ENCODE measurements around the gene SYNDIG1.

Gene SYNDIG1

GRCh38 chr20:24683676-24684075 lies 214.2 kb downstream of the SYNDIG1 start:
- H3K4me1 ChIP-seq (ENCODE audit: control insufficient read depth, insufficient read depth, low read depth, low read length) = peaks cover 14% of the 10 kb centered on the region
- no peak overlapping the region for H3K14ac ChIP-seq (ENCODE audit: low read length in 2 of 2)
- no peak overlapping the region for H2AK5ac ChIP-seq (ENCODE audit: low read length, severe bottlenecking)
- 90% methylated on average over 6 of the region's 7 CpGs for WGBS
- no peaks in the 10 kb centered on the region for H3K79me1 ChIP-seq (replicated peaks; ENCODE audit: low read length, poor library complexity, severe bottlenecking)
- H3K23ac ChIP-seq (ENCODE audit: low read length in 2 of 2) = no peak overlapping the region
- no peak overlapping the region for H2AFZ ChIP-seq (ENCODE audit: low read depth, low read length)
- H3K9me3 ChIP-seq (ENCODE audit: control insufficient read depth, low read length) = peaks cover 6% of the 10 kb centered on the region
- no peak for DNase-seq
- H3K27ac ChIP-seq (ENCODE audit: low read length, poor library complexity, severe bottlenecking) = no peak overlapping the region
- no peaks in the 10 kb centered on the region for H3K27me3 ChIP-seq (ENCODE audit: control insufficient read depth in 1 of 2, insufficient read depth in 1 of 2, low read length in 2 of 2)
- no peak overlapping the region for H3K4ac ChIP-seq (ENCODE audit: low read depth in 1 of 2, low read length in 2 of 2)
- H3K9ac ChIP-seq (ENCODE audit: low read length) = no peak overlapping the region
- no peak overlapping the region for H4K8ac ChIP-seq (ENCODE audit: low read length)
- no peak overlapping the region for H4K91ac ChIP-seq (ENCODE audit: low read length)
- no peaks in the 10 kb centered on the region for H3K36me3 ChIP-seq (ENCODE audit: control insufficient read depth in 1 of 2, insufficient read depth in 2 of 2, low read depth in 1 of 2, low read length in 2 of 2)
- H2BK12ac ChIP-seq (ENCODE audit: low read length in 2 of 2) = no peak overlapping the region
- no peak overlapping the region for H2BK15ac ChIP-seq (ENCODE audit: low read depth, poor library complexity, severe bottlenecking)
- no peak overlapping the region for H3K4me2 ChIP-seq (ENCODE audit: low read length, poor library complexity, severe bottlenecking)
- no peak overlapping the region for H3K4me3 ChIP-seq (ENCODE audit: insufficient read depth in 1 of 2, low read depth in 1 of 2, low read length in 2 of 2)
- no peak overlapping the region for H2BK5ac ChIP-seq (ENCODE audit: low read depth, low read length, poor library complexity, severe bottlenecking)
- H2BK120ac ChIP-seq (ENCODE audit: low read depth, low read length) = no peak overlapping the region
- no peak overlapping the region for H3K18ac ChIP-seq (ENCODE audit: low read depth in 1 of 2, low read length in 2 of 2)

DNA sequence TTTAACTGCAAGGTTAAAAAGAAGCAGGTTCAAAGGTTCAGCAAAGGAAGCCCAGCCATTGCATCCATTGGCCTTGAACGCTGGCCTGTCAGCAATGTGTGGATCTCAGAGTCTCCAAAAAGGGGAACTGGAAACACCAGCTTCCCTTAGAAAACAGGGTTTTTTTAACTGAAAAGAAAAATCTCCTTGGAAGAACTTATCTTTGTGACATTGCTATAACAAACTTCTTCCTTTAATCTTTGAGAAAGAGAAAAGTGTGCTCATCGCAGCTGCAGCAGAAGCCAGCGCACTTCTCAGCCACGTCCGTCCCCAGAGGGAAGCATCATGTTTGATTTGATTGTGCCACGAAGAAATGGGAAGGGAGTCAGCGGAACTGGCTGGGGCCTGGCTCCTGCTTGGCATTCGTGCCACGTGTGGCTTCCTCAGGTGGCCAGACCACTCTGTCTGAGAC lies 215.0 kb downstream of the SYNDIG1 start:
- no peak overlapping the region for H2BK12ac ChIP-seq (ENCODE audit: low read length in 2 of 2)
- H3K4ac ChIP-seq (ENCODE audit: low read depth in 1 of 2, low read length in 2 of 2) = no peak overlapping the region
- 87% methylated on average over 9 of the region's 9 CpGs for WGBS

DNA sequence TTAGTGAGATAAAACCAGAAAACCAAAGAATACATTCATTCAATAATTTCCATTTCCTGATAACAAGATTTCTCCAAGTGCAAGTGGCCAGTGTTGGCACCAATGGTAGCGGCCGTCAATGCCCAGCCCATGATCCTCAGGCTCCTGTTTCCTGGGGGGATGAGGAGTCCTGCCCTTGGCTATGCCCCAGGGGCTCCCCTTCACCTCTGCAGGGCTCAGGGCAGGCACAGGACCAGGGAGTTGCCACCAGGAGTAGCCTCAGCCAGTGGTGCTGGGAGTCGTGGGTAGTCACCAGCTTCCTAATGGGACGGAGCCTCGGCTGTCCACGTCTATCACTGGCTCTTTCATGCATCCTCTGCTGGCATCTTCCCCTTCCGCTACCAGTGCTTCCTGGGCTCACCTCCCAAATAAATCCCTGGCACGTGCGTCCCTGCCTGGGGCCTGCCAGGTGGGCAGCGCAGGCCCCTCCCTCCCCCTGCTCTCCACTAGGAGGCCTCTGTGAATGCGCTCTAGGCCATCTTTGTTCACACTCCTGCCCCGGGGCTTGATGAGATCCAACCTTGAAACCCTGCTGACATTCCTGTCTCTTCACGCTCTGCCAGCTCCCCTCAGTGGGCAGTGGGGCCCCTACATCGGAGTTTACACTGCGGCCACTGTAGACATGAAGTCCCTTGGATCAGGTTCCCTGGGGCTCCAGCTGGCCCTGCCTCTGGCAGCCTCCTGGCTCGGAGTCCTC lies 215.7 kb downstream of the SYNDIG1 start:
- Histone ChIP-seq H4K8ac (ENCODE audit: low read length) (no peak overlapping the region), H3K4me3 (ENCODE audit: insufficient read depth in 1 of 2, low read depth in 1 of 2, low read length in 2 of 2) (no peak overlapping the region), H3K4me2 (ENCODE audit: low read length, poor library complexity, severe bottlenecking) (no peak overlapping the region), H3K27me3 (ENCODE audit: control insufficient read depth in 1 of 2, insufficient read depth in 1 of 2, low read length in 2 of 2) (no peaks in the 10 kb centered on the region), H3K36me3 (ENCODE audit: control insufficient read depth in 1 of 2, insufficient read depth in 2 of 2, low read depth in 1 of 2, low read length in 2 of 2) (no peaks in the 10 kb centered on the region), H3K4me1 (ENCODE audit: control insufficient read depth, insufficient read depth, low read depth, low read length) (peaks cover 14% of the 10 kb centered on the region), H3K27ac (ENCODE audit: low read length, poor library complexity, severe bottlenecking) (no peak overlapping the region), H4K91ac (ENCODE audit: low read length) (no peak overlapping the region), H2AK5ac (ENCODE audit: low read length, severe bottlenecking) (no peak overlapping the region), H3K9me3 (ENCODE audit: control insufficient read depth, low read length) (peaks cover 6% of the 10 kb centered on the region), H2BK12ac (ENCODE audit: low read length in 2 of 2) (no peak overlapping the region), H2BK5ac (ENCODE audit: low read depth, low read length, poor library complexity, severe bottlenecking) (no peak overlapping the region), H3K9ac (ENCODE audit: low read length) (no peak overlapping the region), H3K79me1 (replicated peaks; ENCODE audit: low read length, poor library complexity, severe bottlenecking) (no peaks in the 10 kb centered on the region), H3K18ac (ENCODE audit: low read depth in 1 of 2, low read length in 2 of 2) (no peak overlapping the region), H2AFZ (ENCODE audit: low read depth, low read length) (no peak overlapping the region), H3K23ac (ENCODE audit: low read length in 2 of 2) (no peak overlapping the region), H2BK15ac (ENCODE audit: low read depth, poor library complexity, severe bottlenecking) (no peak overlapping the region), H2BK120ac (ENCODE audit: low read depth, low read length) (no peak overlapping the region), H3K14ac (ENCODE audit: low read length in 2 of 2) (no peak overlapping the region), H3K4ac (ENCODE audit: low read depth in 1 of 2, low read length in 2 of 2) (no peak overlapping the region)
- no peak for DNase-seq
- 83% methylated on average over 16 of the region's 16 CpGs for WGBS

More for the DNA sequence above, 215.0 kb downstream of the SYNDIG1 start:
- Histone ChIP-seq H2BK120ac (ENCODE audit: low read depth, low read length) (no peak overlapping the region), H2AFZ (ENCODE audit: low read depth, low read length) (no peak overlapping the region), H3K9me3 (ENCODE audit: control insufficient read depth, low read length) (peaks cover 6% of the 10 kb centered on the region), H2AK5ac (ENCODE audit: low read length, severe bottlenecking) (no peak overlapping the region), H4K8ac (ENCODE audit: low read length) (no peak overlapping the region), H3K36me3 (ENCODE audit: control insufficient read depth in 1 of 2, insufficient read depth in 2 of 2, low read depth in 1 of 2, low read length in 2 of 2) (no peaks in the 10 kb centered on the region), H3K27ac (ENCODE audit: low read length, poor library complexity, severe bottlenecking) (no peak overlapping the region), H3K4me3 (ENCODE audit: insufficient read depth in 1 of 2, low read depth in 1 of 2, low read length in 2 of 2) (no peak overlapping the region), H3K4me2 (ENCODE audit: low read length, poor library complexity, severe bottlenecking) (no peak overlapping the region), H3K27me3 (ENCODE audit: control insufficient read depth in 1 of 2, insufficient read depth in 1 of 2, low read length in 2 of 2) (no peaks in the 10 kb centered on the region), H3K9ac (ENCODE audit: low read length) (no peak overlapping the region), H2BK5ac (ENCODE audit: low read depth, low read length, poor library complexity, severe bottlenecking) (no peak overlapping the region), H3K14ac (ENCODE audit: low read length in 2 of 2) (no peak overlapping the region), H3K23ac (ENCODE audit: low read length in 2 of 2) (no peak overlapping the region), H3K4me1 (ENCODE audit: control insufficient read depth, insufficient read depth, low read depth, low read length) (peaks cover 14% of the 10 kb centered on the region), H3K18ac (ENCODE audit: low read depth in 1 of 2, low read length in 2 of 2) (no peak overlapping the region), H4K91ac (ENCODE audit: low read length) (no peak overlapping the region), H3K79me1 (replicated peaks; ENCODE audit: low read length, poor library complexity, severe bottlenecking) (no peaks in the 10 kb centered on the region), H2BK15ac (ENCODE audit: low read depth, poor library complexity, severe bottlenecking) (no peak overlapping the region)
- no peak for DNase-seq

- H2BK5ac ChIP-seq (ENCODE audit: low read depth, low read length, poor library complexity, severe bottlenecking) = no peak overlapping the region
- H3K4ac ChIP-seq (ENCODE audit: low read depth in 1 of 2, low read length in 2 of 2) = no peak overlapping the region
- H2AFZ ChIP-seq (ENCODE audit: low read depth, low read length) = no peak overlapping the region
- H3K79me1 ChIP-seq (replicated peaks; ENCODE audit: low read length, poor library complexity, severe bottlenecking) = no peaks in the 10 kb centered on the region
- H4K91ac ChIP-seq (ENCODE audit: low read length) = no peak overlapping the region
- H2BK120ac ChIP-seq (ENCODE audit: low read depth, low read length) = no peak overlapping the region
- no peak overlapping the region for H3K18ac ChIP-seq (ENCODE audit: low read depth in 1 of 2, low read length in 2 of 2)
- no peak overlapping the region for H3K14ac ChIP-seq (ENCODE audit: low read length in 2 of 2)
- no peaks in the 10 kb centered on the region for H3K27me3 ChIP-seq (ENCODE audit: control insufficient read depth in 1 of 2, insufficient read depth in 1 of 2, low read length in 2 of 2)
- peaks cover 14% of the 10 kb centered on the region for H3K4me1 ChIP-seq (ENCODE audit: control insufficient read depth, insufficient read depth, low read depth, low read length)
- 80% methylated on average over 5 of the region's 5 CpGs for WGBS
- no peak overlapping the region for H3K23ac ChIP-seq (ENCODE audit: low read length in 2 of 2)
- no peak overlapping the region for H3K4me3 ChIP-seq (ENCODE audit: insufficient read depth in 1 of 2, low read depth in 1 of 2, low read length in 2 of 2)
- H4K8ac ChIP-seq (ENCODE audit: low read length) = no peak overlapping the region
- H2BK15ac ChIP-seq (ENCODE audit: low read depth, poor library complexity, severe bottlenecking) = no peak overlapping the region
- H3K27ac ChIP-seq (ENCODE audit: low read length, poor library complexity, severe bottlenecking) = no peak overlapping the region
- H3K36me3 ChIP-seq (ENCODE audit: control insufficient read depth in 1 of 2, insufficient read depth in 2 of 2, low read depth in 1 of 2, low read length in 2 of 2) = no peaks in the 10 kb centered on the region
- H2AK5ac ChIP-seq (ENCODE audit: low read length, severe bottlenecking) = no peak overlapping the region
- no peak overlapping the region for H3K4me2 ChIP-seq (ENCODE audit: low read length, poor library complexity, severe bottlenecking)
- DNase-seq = no peak
- no peak overlapping the region for H2BK12ac ChIP-seq (ENCODE audit: low read length in 2 of 2)
- no peak overlapping the region for H3K9ac ChIP-seq (ENCODE audit: low read length)
- peaks cover 6% of the 10 kb centered on the region for H3K9me3 ChIP-seq (ENCODE audit: control insufficient read depth, low read length)
Observed at GRCh38 chr20:24685736-24686135, 216.3 kb downstream of the SYNDIG1 start.
